H9 (cell line): ENCODE results near the gene KAT5. TPM values are rescaled to one million over a fixed set of nuclear protein-coding genes. Genes with fewer than 3 reads are reported as not detected.

ENCODE experiments used
- DNase-seq: peaks from one replicate; pipeline ENCODE4 v3.0.0-alpha.2; 2017
- H2AFZ ChIP-seq: one replicate; pipeline ENCODE4 v1.6.1; 2013; ENCODE audit warnings: mild to moderate bottlenecking, low read length, control low read depth, moderate library complexity
- H2AK5ac ChIP-seq: 2 replicates; pipeline ENCODE4 v1.6.1; 2013; ENCODE audit warnings: low read length, control low read depth, mixed read lengths; ENCODE audit not compliant: insufficient read length
- H2BK120ac ChIP-seq: one replicate; pipeline ENCODE4 v1.6.1; 2013; ENCODE audit warnings: low read depth, mild to moderate bottlenecking, low read length, control low read depth, inconsistent platforms; ENCODE audit not compliant: poor library complexity, severe bottlenecking
- H2BK12ac ChIP-seq: 2 replicates; pipeline ENCODE4 v1.6.1; 2013; ENCODE audit warnings: low read length, control low read depth, mixed read lengths, low read depth; ENCODE audit not compliant: insufficient read length
- H2BK15ac ChIP-seq: 2 replicates; pipeline ENCODE4 v1.6.1; 2013; ENCODE audit warnings: low read depth, low read length, control low read depth
- H2BK20ac ChIP-seq: one replicate; pipeline ENCODE4 v1.6.1; 2013; ENCODE audit warnings: low read depth, mild to moderate bottlenecking, low read length, control low read depth, inconsistent platforms; ENCODE audit not compliant: poor library complexity, severe bottlenecking
- H2BK5ac ChIP-seq: 2 replicates; pipeline ENCODE4 v1.6.1; 2013; ENCODE audit warnings: low read length, control low read depth, mixed read lengths; ENCODE audit not compliant: insufficient read length
- H3K14ac ChIP-seq: 2 replicates; pipeline ENCODE4 v1.6.1; 2013; ENCODE audit warnings: low read length, control low read depth; ENCODE audit not compliant: insufficient read depth
- H3K18ac ChIP-seq: 2 replicates; pipeline ENCODE4 v1.6.1; 2013; ENCODE audit warnings: low read depth, mild to moderate bottlenecking, mixed read lengths, low read length, control low read depth; ENCODE audit not compliant: insufficient read length
- H3K23ac ChIP-seq: 2 replicates; pipeline ENCODE4 v1.6.1; 2013; ENCODE audit warnings: low read length, control low read depth, mixed read lengths, low read depth; ENCODE audit not compliant: insufficient read length
- H3K23me2 ChIP-seq: 2 replicates; pipeline ENCODE4 v1.6.1; 2013; ENCODE audit warnings: low read depth, mild to moderate bottlenecking, mixed read lengths, low read length, control low read depth; ENCODE audit not compliant: insufficient read length, poor library complexity, severe bottlenecking
- H3K27ac ChIP-seq: 2 replicates; pipeline ENCODE4 v1.5.1; 2013; ENCODE audit warnings: low read length, control low read depth, mixed read lengths, low read depth; ENCODE audit not compliant: insufficient read length
- H3K27me3 ChIP-seq: 2 replicates; pipeline ENCODE4 v1.6.1; 2013; ENCODE audit warnings: low read length, control low read depth, inconsistent platforms; ENCODE audit not compliant: insufficient read depth
- H3K4ac ChIP-seq: 2 replicates; pipeline ENCODE4 v1.6.1; 2013; ENCODE audit warnings: low read depth, mild to moderate bottlenecking, control low read depth, inconsistent platforms, low read length, moderate library complexity
- H3K4me1 ChIP-seq: 2 replicates; pipeline ENCODE4 v1.6.1; 2013; ENCODE audit warnings: low read length, control low read depth, inconsistent platforms; ENCODE audit not compliant: insufficient read depth
- H3K4me2 ChIP-seq: 2 replicates; pipeline ENCODE4 v1.6.1; 2013; ENCODE audit warnings: low read length, control low read depth, mixed read lengths; ENCODE audit not compliant: insufficient read length, insufficient read depth
- H3K56ac ChIP-seq: 2 replicates; pipeline ENCODE4 v1.6.1; 2013; ENCODE audit warnings: low read depth, mild to moderate bottlenecking, mixed read lengths, low read length, control low read depth; ENCODE audit not compliant: insufficient read length
- H3K79me1 ChIP-seq: 2 replicates; pipeline ENCODE4 v1.6.1; 2013; ENCODE audit warnings: low read depth, mild to moderate bottlenecking, moderate library complexity, low read length, control low read depth, inconsistent platforms; ENCODE audit not compliant: insufficient read depth, poor library complexity, severe bottlenecking
- H3K79me2 ChIP-seq: 2 replicates; pipeline ENCODE4 v1.6.1; 2013; ENCODE audit warnings: low read length, control low read depth, inconsistent platforms; ENCODE audit not compliant: insufficient read depth
- H3K9ac ChIP-seq: 2 replicates; pipeline ENCODE4 v1.6.1; 2013; ENCODE audit warnings: low read length, control low read depth, mixed read lengths; ENCODE audit not compliant: insufficient read length; ENCODE audit errors: extremely low read depth
- H3K9me3 ChIP-seq: one replicate; pipeline ENCODE4 v1.6.1; 2013; ENCODE audit warnings: low read depth, low read length, inconsistent platforms; ENCODE audit not compliant: control insufficient read depth
- H3T11ph ChIP-seq: one replicate; pipeline ENCODE4 v1.6.1; 2013; ENCODE audit warnings: mild to moderate bottlenecking, low read length, control low read depth, inconsistent platforms
- H4K20me1 ChIP-seq: one replicate; pipeline ENCODE4 v1.6.1; 2013; ENCODE audit not compliant: control insufficient read depth, insufficient read length, insufficient read depth
- H4K5ac ChIP-seq: 2 replicates; pipeline ENCODE4 v1.6.1; 2013; ENCODE audit warnings: low read depth, mild to moderate bottlenecking, mixed read lengths, low read length, control low read depth; ENCODE audit not compliant: insufficient read length
- H4K8ac ChIP-seq: replicated peaks from 2 replicates; pipeline ENCODE4 v1.6.1; 2013; ENCODE audit warnings: low read length, control low read depth, mixed read lengths, low read depth; ENCODE audit not compliant: insufficient read length
- H4K91ac ChIP-seq: 2 replicates; pipeline ENCODE4 v1.6.1; 2013; ENCODE audit warnings: low read depth, mild to moderate bottlenecking, moderate library complexity, mixed read lengths, low read length, control low read depth; ENCODE audit not compliant: insufficient read length
- H3K27ac Mint-ChIP-seq, 3 experiments: 2 replicates in 2 of 3; 3 replicates in 1 of 3; pipeline ENCODE4 v1.8.0; 2020 to 2021; ENCODE audit warnings: mixed read lengths in 3 of 3, mild to moderate bottlenecking in 1 of 3, moderate library complexity in 1 of 3
- H3K27me3 Mint-ChIP-seq: 2 replicates; pipeline ENCODE4 v1.8.0; 2021; ENCODE audit warnings: low read depth, mild to moderate bottlenecking, moderate library complexity, mixed read lengths
- H3K36me3 Mint-ChIP-seq, 3 experiments: 2 replicates in 2 of 3; 3 replicates in 1 of 3; pipeline ENCODE4 v1.8.0; 2020 to 2021; ENCODE audit warnings: low read depth in 3 of 3, mixed read lengths in 3 of 3; ENCODE audit not compliant: insufficient read depth in 1 of 3
- H3K4me1 Mint-ChIP-seq, 2 experiments: 2 replicates each; pipeline ENCODE4 v1.8.0; 2020; ENCODE audit warnings: mixed read lengths in 2 of 2
- H3K4me3 Mint-ChIP-seq, 2 experiments: 2 replicates in 1 of 2; 3 replicates in 1 of 2; pipeline ENCODE4 v1.8.0; 2020 to 2021; ENCODE audit warnings: mild to moderate bottlenecking in 2 of 2, mixed read lengths in 2 of 2, moderate library complexity in 1 of 2
- H3K9me3 Mint-ChIP-seq, 2 experiments: 2 replicates in 1 of 2; 3 replicates in 1 of 2; pipeline ENCODE4 v1.8.0; 2020; ENCODE audit warnings: mild to moderate bottlenecking in 2 of 2, mixed read lengths in 2 of 2, moderate library complexity in 1 of 2
- CTCF ChIP-seq: fragments of 200-600 bp; sonication (generic); conservative IDR thresholded peaks from 3 replicates; pipeline ENCODE4 v1.8.0; 2021; ENCODE audit warnings: antibody characterized with exemption, mild to moderate bottlenecking
- WGBS: extraction: QIAGEN DNeasy Blood & Tissue Kit; methylation state at CpG from one replicate; pipeline ENCODE4 v1.1.7; 2013; ENCODE audit warnings: missing lambda C conversion rate, low lambda C conversion rate, mixed read lengths; ENCODE audit not compliant: insufficient read length; ENCODE audit errors: extremely low coverage; 5-methylcytosine and 5-hydroxymethylcytosine counted together
- total RNA-seq: library from RNA; stranded (reverse); gene quantifications from 2 replicates; pipeline ENCODE4 v1.2.1, GENCODE V29; 2021

Gene KAT5
- total RNA-seq, 1 experiment from 2014 or later: 56.7 TPM

- Histone ChIP-seq H3K9me3 (no peaks in the 10 kb centered on the region), H3K4me1 (peaks cover 2% of the 10 kb centered on the region; the same call in 1 of the 2 replicates), H2AFZ (no peak overlapping the region), H3K27ac (no peak overlapping the region), H3K79me2 (no peaks in the 10 kb centered on the region), H2BK20ac (no peak overlapping the region), H3K18ac (no peak overlapping the region), H3K4ac (no peak overlapping the region), H3K14ac (no peak overlapping the region), H3K9ac (no peak overlapping the region), H2BK12ac (no peak overlapping the region), H2BK5ac (no peak overlapping the region), H2AK5ac (no peak overlapping the region), H4K5ac (no peak overlapping the region), H3K23me2 (peaks cover 9% of the 10 kb centered on the region), H3K56ac (no peak overlapping the region), H2BK15ac (no peak overlapping the region), H3K23ac (no peak overlapping the region), H3K79me1 (no peaks in the 10 kb centered on the region), H2BK120ac (no peak overlapping the region), H3K27me3 (no peaks in the 10 kb centered on the region), H4K20me1 (no peaks in the 10 kb centered on the region), H4K8ac (no peak overlapping the region), H4K91ac (no peak overlapping the region), H3K4me2 (no peak overlapping the region), H3T11ph (no peak overlapping the region)
- H3K9me3 Mint-ChIP-seq: no peaks in the 10 kb centered on the region
- H3K4me1 Mint-ChIP-seq: peaks cover 10 to 14% of the 10 kb centered on the region in 2 experiments
- H3K27ac Mint-ChIP-seq: no peak overlapping the region
- DNase-seq: no peak
- TF ChIP-seq CTCF: no peak
- no CpG with 5 or more reads among the region's 14 CpGs for WGBS
- peaks cover 46 to 73% (median 67%) of the 10 kb centered on the region in 3 experiments for H3K36me3 Mint-ChIP-seq
- H3K27me3 Mint-ChIP-seq: no peaks in the 10 kb centered on the region
- peak overlapping the region in 1 of 2 experiments; percentile 53; a peak in 3 of 5 replicates for H3K4me3 Mint-ChIP-seq
These were observed 4.8 kb downstream of the KAT5 start for GRCh38 chr11:65716774-65717405.
